HCT116 (cell line): ENCODE results near the gene LDLRAD4. TPM values are rescaled to one million over a fixed set of nuclear protein-coding genes. Genes with fewer than 3 reads are reported as not detected.

Experiments used
- ATAC-seq: fragments of 200-7000 bp; cut with Tn5 transposase; 2 replicates; pipeline ENCODE4 v1.9.1; 2020; ENCODE audit warnings: mild to moderate bottlenecking, moderate library complexity
- BruUV-seq: library from RNA; stranded (reverse); fragments of 400-500 nt; replicated peaks from 2 replicates; lab custom pipeline; 2021; lab: Mats Ljungman, UMichigan
- CTCF ChIA-PET: fragments of 300-600 bp; sonication (Branson Sonifier 250); formaldehyde crosslinking; loops from one replicate; lab custom pipeline; 2021; ENCODE audit warnings: antibody characterized with exemption; lab: Charles Lee
- POLR2A ChIA-PET: fragments of 300-600, 350-600 bp; sonication (Branson Sonifier 250); formaldehyde crosslinking; loops from one replicate; lab custom pipeline; 2021; ENCODE audit warnings: antibody characterized with exemption; lab: Charles Lee
- RAD21 ChIA-PET, 2 experiments: fragments of 300-600 bp; sonication (Branson Sonifier 250); formaldehyde crosslinking; loops; one replicate each; lab custom pipeline; 2023; ENCODE audit warnings: low total read pairs in 2 of 2; ENCODE audit not compliant: uncharacterized antibody in 2 of 2, unreplicated experiment in 2 of 2, low non-redundant PET in 1 of 2; lab: Charles Lee
- DNase-seq: peaks from one replicate; pipeline ENCODE4 v3.0.0-alpha.2; 2010; ENCODE audit warnings: low read depth, low spot score
- H2AFZ ChIP-seq: fragments of 200-600 bp; shearing (Covaris generic), sonication (generic); 2 replicates; pipeline ENCODE4 v1.6.1; 2017; ENCODE audit warnings: low read depth, mixed run types, mixed read lengths, antibody characterized with exemption, low read length; ENCODE audit not compliant: poor library complexity, severe bottlenecking
- H3K27ac ChIP-seq: 2 replicates; pipeline ENCODE4 v1.5.1; 2012; ENCODE audit warnings: low read depth, low read length
- H3K27me3 ChIP-seq: fragments of 200-600 bp; sonication (generic); 2 replicates; pipeline ENCODE4 v1.6.1; 2016; ENCODE audit warnings: mixed run types, low read length, mixed read lengths; ENCODE audit not compliant: insufficient read depth
- H3K36me3 ChIP-seq, 2 experiments: fragments of 200-500 bp in 1 of 2; fragments of 200-600 bp in 1 of 2; sonication (Bioruptor generic) in 1 of 2; sonication (generic) in 1 of 2; 2 replicates each; pipeline versions ENCODE4 v1.5.1 to v1.6.1; 2014 to 2016; ENCODE audit warnings: low read length in 2 of 2, inconsistent platforms in 1 of 2, mixed read lengths in 1 of 2, mixed run types in 1 of 2; ENCODE audit not compliant: insufficient read depth in 2 of 2, control insufficient read depth in 1 of 2
- H3K4me1 ChIP-seq, 2 experiments: fragments of 200-600 bp in 1 of 2; sonication (generic) in 1 of 2; 2 replicates each; pipeline versions ENCODE4 v1.5.1 to v1.6.1; 2012 to 2017; ENCODE audit warnings: low read length in 2 of 2, inconsistent platforms in 1 of 2, mild to moderate bottlenecking in 1 of 2, mixed read lengths in 1 of 2, mixed run types in 1 of 2, moderate library complexity in 1 of 2; ENCODE audit not compliant: insufficient read depth in 2 of 2, control insufficient read depth in 1 of 2
- H3K4me2 ChIP-seq: fragments of 200-600 bp; sonication (generic); 2 replicates; pipeline ENCODE4 v1.6.1; 2017; ENCODE audit warnings: mixed run types, low read length, mixed read lengths
- H3K4me3 ChIP-seq, 2 experiments: fragments of 200-600 bp in 1 of 2; sonication (generic) in 1 of 2; replicated peaks in 1 of 2; 2 replicates each; pipeline ENCODE4 v1.5.1; 2011 to 2016; ENCODE audit warnings: low read length in 2 of 2, control low read depth in 1 of 2, low read depth in 1 of 2, mild to moderate bottlenecking in 1 of 2, mixed read lengths in 1 of 2, mixed run types in 1 of 2
- H3K79me2 ChIP-seq: fragments of 200-600 bp; sonication (generic); 2 replicates; pipeline ENCODE4 v1.6.1; 2017; ENCODE audit warnings: mild to moderate bottlenecking, mixed run types, low read length, moderate library complexity, mixed read lengths; ENCODE audit not compliant: insufficient read depth
- H3K9ac ChIP-seq: fragments of 200-600 bp; sonication (generic); 2 replicates; pipeline ENCODE4 v1.6.1; 2016; ENCODE audit warnings: low read length, mixed read lengths
- H3K9me2 ChIP-seq: fragments of 200-600 bp; sonication (generic), shearing (Covaris generic); 2 replicates; pipeline ENCODE4 v1.6.1; 2017; ENCODE audit warnings: mixed run types, mild to moderate bottlenecking, moderate library complexity; ENCODE audit not compliant: insufficient read depth
- H3K9me3 ChIP-seq, 2 experiments: fragments of 200-500 bp in 1 of 2; fragments of 200-600 bp in 1 of 2; sonication (Bioruptor generic) in 1 of 2; sonication (generic) in 1 of 2; 2 replicates each; pipeline ENCODE4 v1.6.1; 2014 to 2017; ENCODE audit warnings: low read length in 2 of 2, mixed read lengths in 2 of 2, inconsistent platforms in 1 of 2, low read depth in 1 of 2, mild to moderate bottlenecking in 1 of 2, mixed run types in 1 of 2, moderate library complexity in 1 of 2; ENCODE audit not compliant: control insufficient read depth in 1 of 2, insufficient read depth in 1 of 2
- H4K20me1 ChIP-seq: fragments of 200-600 bp; sonication (generic), shearing (Covaris generic); 2 replicates; pipeline ENCODE4 v1.6.1; 2017; ENCODE audit warnings: mixed run types, mild to moderate bottlenecking, moderate library complexity; ENCODE audit not compliant: insufficient read depth
- CBX3 ChIP-seq: IDR thresholded peaks from 2 replicates; pipeline ENCODE4 v1.6.1; 2012; ENCODE audit warnings: low read depth
- ELF1 ChIP-seq: IDR thresholded peaks from 2 replicates; pipeline ENCODE4 v1.6.1; 2012; ENCODE audit warnings: low read depth, borderline replicate concordance
- EZH2 ChIP-seq: fragments of 200-600 bp; sonication (generic); IDR thresholded peaks from 2 replicates; pipeline ENCODE4 v1.6.1; 2017; ENCODE audit warnings: antibody characterized with exemption, mixed run types
- FOSL1 ChIP-seq: IDR thresholded peaks from 2 replicates; pipeline ENCODE4 v1.6.1; 2012; ENCODE audit warnings: low read depth
- JUND ChIP-seq: IDR thresholded peaks from 2 replicates; pipeline ENCODE4 v1.6.1; 2012
- POLR2AphosphoS5 ChIP-seq: IDR thresholded peaks from 2 replicates; pipeline ENCODE4 v1.6.1; 2011; ENCODE audit warnings: mild to moderate bottlenecking, low read depth, low read length, moderate library complexity
- RAD21 ChIP-seq: IDR thresholded peaks from 2 replicates; pipeline ENCODE4 v1.6.1; 2012; ENCODE audit warnings: low read depth, mild to moderate bottlenecking
- REST ChIP-seq: IDR thresholded peaks from 2 replicates; pipeline ENCODE4 v1.6.1; 2012; ENCODE audit warnings: low read depth
- SRF ChIP-seq: IDR thresholded peaks from 2 replicates; pipeline ENCODE4 v1.6.1; 2012; ENCODE audit warnings: low read depth
- TCF7L2 ChIP-seq: IDR thresholded peaks from 2 replicates; pipeline ENCODE4 v1.7.0; 2011; ENCODE audit warnings: borderline replicate concordance, inconsistent platforms; ENCODE audit not compliant: insufficient read depth, insufficient read length; ENCODE audit errors: extremely low read depth
- ZFX ChIP-seq: fragments of 450-650 bp; IDR thresholded peaks from 2 replicates; pipeline ENCODE4 v1.6.1; 2017
- ZNF274 ChIP-seq: fragments of 200-500 bp; sonication (Bioruptor generic); IDR thresholded peaks from 2 replicates; pipeline ENCODE4 v1.6.1; 2014; ENCODE audit warnings: mild to moderate bottlenecking, low read depth, low read length, inconsistent platforms
- intact Hi-C: fragments of 100-400 bp; cut with micrococcal nuclease; formaldehyde crosslinking; loops from 2 replicates; pipeline ENCODE4 v1.10.0; 2022
- total RNA-seq: library from RNA; stranded (reverse); gene quantifications from one replicate; pipeline ENCODE4 v1.2.1, GENCODE V29; 2021; ENCODE audit not compliant: unreplicated experiment

The LDLRAD4 gene
- total RNA-seq, 1 experiment from 2014 or later: 1.2 TPM

- no peak for TF ChIP-seq POLR2AphosphoS5
- no peak for TF ChIP-seq ZNF274
- TF ChIP-seq CBX3: no peak
Measured at GRCh38 chr18:13381331-13381730, 162.8 kb downstream of the LDLRAD4 start (continued).

- H4K20me1 ChIP-seq: no peaks in the 10 kb centered on the region
- DNase-seq (no peak), ATAC-seq (no peak)
- no peak overlapping the region for H3K27ac ChIP-seq
- TF ChIP-seq POLR2AphosphoS5 (no peak), FOSL1 (no peak), ZNF274 (no peak), SRF (no peak), EZH2 (no peak), ZFX (no peak), REST (no peak), TCF7L2 (no peak), ELF1 (no peak), RAD21 (no peak), JUND (no peak)
- intact Hi-C loops: no loop called here
- no TSS peak for BruUV-seq
- H3K9me2 ChIP-seq: no peaks in the 10 kb centered on the region
- ChIA-PET CTCF (no interaction called here), RAD21 (no interaction called here), POLR2A (no interaction called here)
- H3K36me3 ChIP-seq: no peaks in the 10 kb centered on the region
- no peak overlapping the region for H3K4me2 ChIP-seq
- H3K9me3 ChIP-seq: no peaks in the 10 kb centered on the region
- H3K27me3 ChIP-seq: no peaks in the 10 kb centered on the region
- H3K4me1 ChIP-seq: no peaks in the 10 kb centered on the region
- H3K9ac ChIP-seq: no peak overlapping the region
- H3K4me3 ChIP-seq: no peak overlapping the region
- H3K79me2 ChIP-seq: no peaks in the 10 kb centered on the region
- no peak overlapping the region for H2AFZ ChIP-seq
Measured at GRCh38 chr18:13381944-13382365, 163.4 kb downstream of the LDLRAD4 start.
